ENCODE measurements around the gene PYGO2.

The PYGO2 gene

GRCh38 chr1:154945160-154945961 lies 16.2 kb downstream of the PYGO2 start:
- in situ Hi-C loops (cut with HindIII; ENCODE audit: low sequenced_read_pairs): no loop called here

DNA sequence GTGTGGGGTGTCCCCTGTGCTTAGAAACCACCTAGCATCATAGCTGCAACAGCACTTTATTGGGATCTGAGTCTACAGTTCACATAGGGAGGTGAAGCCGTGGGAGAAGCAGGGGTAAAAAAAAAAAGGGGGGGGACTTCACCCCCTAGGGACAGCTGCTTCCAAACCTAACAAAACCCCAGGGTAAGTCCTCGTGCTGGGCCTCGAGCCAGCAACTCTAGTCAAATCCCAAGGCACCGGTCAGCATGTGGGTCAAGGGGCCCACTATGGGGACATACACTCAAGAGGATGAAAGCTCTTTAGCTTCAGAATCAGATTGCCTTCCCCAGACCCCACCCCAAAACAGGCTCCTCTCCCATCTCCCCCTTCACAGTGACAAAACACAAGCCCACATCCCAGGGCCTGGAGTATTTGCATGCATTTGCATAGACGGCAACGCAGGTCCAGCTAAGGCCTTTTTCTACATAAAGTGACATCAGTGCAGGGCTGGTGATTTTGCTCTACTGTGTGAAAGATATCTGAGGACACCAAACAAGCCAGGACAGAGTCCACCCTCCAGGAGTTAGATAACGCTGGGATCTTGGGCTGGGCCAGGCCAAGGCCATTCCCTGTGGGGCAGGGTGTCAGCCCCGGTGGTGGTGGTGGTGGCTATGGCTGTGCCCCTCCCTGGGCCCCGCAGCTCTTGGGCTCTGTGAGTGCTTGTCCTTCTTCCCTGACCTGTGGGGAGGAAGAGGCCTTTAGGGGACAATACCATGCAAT lies 17.0 kb downstream of the PYGO2 start:
- in situ Hi-C loops (cut with HindIII; ENCODE audit: low sequenced_read_pairs): no loop called here

DNA sequence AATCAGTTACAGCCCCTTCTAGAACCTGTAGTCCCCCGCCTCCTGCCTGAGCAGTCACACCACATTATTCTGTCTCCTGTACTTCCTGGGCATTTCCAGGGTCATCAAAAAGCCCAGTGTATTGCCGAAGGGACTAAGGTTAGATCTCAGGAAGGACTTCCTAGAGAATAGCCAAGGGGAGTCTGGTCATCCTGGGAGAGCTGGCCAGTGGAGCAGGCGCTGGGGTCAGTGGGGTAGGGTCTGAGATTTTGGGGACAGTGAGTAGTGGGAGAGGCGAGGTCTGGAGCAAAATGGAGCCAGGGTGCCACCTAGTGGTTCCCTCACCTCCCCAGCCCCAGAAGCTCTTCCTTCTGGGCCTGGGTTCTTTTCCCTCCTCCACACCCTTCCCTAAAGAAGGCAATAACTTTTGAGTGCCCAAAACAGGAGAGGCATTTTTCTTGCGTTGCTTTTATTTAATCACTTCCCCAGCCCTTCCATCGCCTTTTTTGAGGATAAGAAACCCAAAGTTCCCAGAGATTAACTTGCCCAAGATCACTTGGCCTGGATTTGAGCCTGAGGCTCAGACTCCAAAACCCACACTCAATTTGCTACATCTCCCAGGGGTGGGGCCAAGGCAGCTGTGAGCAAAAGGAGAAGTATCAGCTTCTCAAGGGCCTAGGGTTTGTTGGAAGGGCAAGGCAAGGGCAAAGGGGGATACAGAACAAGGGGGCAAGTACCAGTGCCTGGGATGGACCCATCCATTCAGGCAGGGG lies 17.8 kb downstream of the PYGO2 start:
- in situ Hi-C loops (cut with HindIII; ENCODE audit: low sequenced_read_pairs): no loop called here

GRCh38 chr1:154941333-154942013 lies 20.1 kb downstream of the PYGO2 start:
- in situ Hi-C loops (cut with HindIII; ENCODE audit: low sequenced_read_pairs): no loop called here

DNA sequence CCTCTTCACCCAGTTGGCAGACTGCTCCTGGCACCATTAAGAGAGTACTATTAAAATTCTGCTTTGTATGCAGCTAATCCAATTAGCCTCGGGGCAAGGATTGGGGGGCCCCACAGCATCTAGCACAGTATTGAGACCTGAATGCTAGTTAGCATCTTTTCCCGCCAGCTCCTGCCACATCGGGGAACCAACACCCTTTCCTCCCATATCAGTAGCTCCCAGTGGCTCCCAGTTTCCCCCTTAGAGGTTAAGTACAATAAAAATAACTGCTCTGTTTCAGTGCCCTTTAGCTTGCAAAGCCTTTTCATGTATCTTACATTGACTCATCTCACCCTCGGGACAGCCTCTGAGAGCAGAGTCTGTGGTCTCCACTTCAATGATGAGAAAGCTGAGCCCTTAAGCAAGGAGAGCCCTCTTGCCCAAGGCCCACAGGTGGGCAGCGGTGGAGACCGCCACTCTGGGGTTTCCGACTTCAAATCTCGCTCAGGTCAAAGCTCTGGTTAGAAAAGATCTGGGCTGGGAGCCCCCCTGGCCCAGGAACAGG lies 20.9 kb downstream of the PYGO2 start:
- in situ Hi-C loops (cut with HindIII; ENCODE audit: low sequenced_read_pairs): no loop called here

DNA sequence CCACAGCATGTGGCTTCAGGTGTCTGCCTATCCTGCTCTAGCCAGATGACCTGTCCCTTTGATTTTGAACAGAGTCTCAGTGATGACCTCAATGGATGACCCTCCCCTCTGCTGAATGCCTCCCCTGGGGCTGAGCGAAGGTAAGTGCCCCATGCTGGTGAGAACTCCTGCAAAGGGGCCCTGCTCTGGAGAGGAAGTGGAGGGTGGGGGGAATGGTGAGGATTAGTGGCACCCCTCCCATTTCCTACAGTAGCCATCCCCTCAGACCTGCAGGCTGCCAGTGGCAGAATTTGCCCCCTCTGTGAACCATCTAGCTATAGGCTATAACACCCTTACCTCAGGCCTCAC lies 21.4 kb downstream of the PYGO2 start:
- in situ Hi-C loops (cut with HindIII; ENCODE audit: low sequenced_read_pairs): no loop called here

DNA sequence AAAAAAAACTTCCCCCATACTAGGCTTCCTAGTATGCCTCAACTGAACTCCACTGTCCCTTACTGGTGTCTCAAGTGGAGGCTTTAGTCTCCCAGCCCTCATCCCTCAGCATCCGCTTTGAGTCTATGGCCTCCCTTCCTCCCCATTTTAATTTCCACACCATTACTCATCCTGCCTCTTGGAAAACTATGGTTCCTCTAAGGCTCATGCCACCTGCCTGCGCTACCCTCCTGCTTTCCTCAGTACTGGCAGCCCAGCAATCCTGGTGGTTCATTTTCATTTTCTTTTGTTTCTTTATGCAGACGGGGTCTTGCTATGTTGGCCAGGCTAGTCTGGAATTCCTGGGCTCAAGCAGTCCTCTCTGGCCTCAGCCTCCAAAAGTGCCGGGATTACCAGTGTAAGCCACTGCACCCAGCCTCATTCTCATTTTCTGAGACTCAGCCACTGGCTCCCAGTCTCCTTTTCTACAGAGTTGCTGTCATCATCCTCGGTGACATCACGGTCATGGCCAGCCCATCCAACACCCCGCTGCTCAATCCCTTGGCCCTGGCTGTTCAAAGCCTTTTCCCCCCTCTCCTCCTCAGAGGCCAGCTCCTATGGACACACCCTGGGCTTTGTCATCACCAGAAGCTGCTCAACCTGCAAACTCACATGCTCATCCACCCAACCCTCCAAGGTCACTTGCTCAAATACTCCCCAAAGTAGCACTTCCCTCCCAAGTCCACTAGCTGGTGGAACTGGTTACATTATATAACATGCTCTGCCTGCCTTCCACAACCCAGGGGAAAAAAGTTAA lies 22.8 kb downstream of the PYGO2 start:
- in situ Hi-C loops (cut with HindIII; ENCODE audit: low sequenced_read_pairs): no loop called here

DNA sequence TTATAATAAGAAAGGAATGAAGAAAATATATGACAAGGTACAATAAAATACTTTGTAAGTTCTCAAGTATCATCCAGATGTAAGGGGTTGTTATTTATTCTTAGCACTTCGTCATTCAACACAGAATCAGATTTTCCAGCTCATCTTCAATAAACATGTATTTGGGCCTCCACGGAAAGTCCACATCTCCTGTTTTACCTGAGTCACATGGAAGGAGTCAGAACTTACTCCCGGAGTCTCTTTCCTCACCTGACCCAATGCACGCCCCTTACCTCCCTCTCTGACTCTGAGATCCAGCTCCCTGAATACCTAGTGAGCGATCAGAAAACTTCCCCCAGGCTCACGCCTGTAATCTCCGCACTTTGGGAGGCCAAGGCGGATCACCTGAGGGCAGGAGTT lies 23.6 kb downstream of the PYGO2 start:
- in situ Hi-C loops (cut with HindIII; ENCODE audit: low sequenced_read_pairs): no loop called here

GRCh38 chr1:154937085-154937987 lies 24.2 kb downstream of the PYGO2 start:
- in situ Hi-C loops (cut with HindIII; ENCODE audit: low sequenced_read_pairs): no loop called here

GRCh38 chr1:154936555-154937084 lies 25.0 kb downstream of the PYGO2 start, which contains the start of gene PMVK:
Gene PMVK, minus strand, starts transcription at chr1:154936719. Its CDS starts 34 bp downstream, at chr1:154936685.
- in situ Hi-C loops (cut with HindIII; ENCODE audit: low sequenced_read_pairs): no loop called here

GRCh38 chr1:154935749-154936554 lies 25.6 kb downstream of the PYGO2 start:
- in situ Hi-C loops (cut with HindIII; ENCODE audit: low sequenced_read_pairs): no loop called here

DNA sequence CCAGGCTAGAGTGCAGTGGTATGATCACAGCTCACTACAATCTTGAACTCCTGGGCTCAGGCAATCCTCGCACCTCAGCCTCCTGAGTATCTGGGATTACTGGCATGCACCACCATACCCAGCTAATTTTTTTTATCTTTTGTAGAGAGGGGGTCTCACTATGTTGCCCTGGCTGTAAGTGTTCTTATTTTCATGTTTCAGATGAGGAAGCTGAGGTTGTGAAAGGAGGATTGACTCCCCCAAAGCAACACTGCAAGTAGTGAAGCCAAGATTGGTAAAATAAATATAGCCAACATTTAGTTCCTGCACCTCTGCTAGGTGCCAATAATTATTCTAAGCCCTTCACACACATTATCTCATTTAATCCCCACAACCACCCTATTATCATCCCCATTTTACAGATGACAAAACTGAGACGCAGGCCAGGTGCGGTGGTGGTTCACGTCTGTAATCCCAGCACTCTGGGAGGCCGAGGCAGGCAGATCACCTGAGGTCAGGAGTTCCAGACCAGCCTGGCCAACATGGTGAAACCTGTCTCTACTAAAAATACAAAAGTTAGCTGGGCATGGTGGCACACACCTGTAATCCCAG lies 27.1 kb downstream of the PYGO2 start:
- in situ Hi-C loops (cut with HindIII; ENCODE audit: low sequenced_read_pairs): no loop called here

DNA sequence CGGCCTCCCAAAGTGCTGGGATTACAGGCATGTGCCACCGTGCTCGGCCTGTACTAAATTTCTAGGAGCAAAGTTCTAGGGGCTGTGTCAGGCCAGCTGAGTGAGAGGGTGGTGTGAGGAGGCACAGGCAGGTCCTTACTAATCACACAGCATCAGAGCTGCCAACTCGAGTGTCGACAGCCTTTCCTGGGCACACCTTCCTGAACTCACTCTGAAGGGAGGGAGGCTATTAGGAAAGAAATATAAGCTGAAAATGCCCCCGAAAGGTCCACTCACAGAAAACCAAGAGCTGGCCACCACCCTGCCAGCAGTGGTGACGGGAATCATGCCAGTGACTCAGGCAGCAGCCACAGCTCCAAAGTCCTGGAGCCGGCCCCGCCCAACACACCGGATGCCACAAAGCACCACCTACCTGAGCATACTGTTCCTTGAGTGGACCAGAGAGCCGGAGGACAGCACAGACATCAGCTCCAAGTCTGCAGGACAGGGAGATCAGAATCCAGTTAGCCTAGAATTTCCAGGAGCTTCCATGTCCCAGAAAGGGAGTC lies 29.6 kb downstream of the PYGO2 start:
- in situ Hi-C loops (cut with HindIII; ENCODE audit: low sequenced_read_pairs): no loop called here

DNA sequence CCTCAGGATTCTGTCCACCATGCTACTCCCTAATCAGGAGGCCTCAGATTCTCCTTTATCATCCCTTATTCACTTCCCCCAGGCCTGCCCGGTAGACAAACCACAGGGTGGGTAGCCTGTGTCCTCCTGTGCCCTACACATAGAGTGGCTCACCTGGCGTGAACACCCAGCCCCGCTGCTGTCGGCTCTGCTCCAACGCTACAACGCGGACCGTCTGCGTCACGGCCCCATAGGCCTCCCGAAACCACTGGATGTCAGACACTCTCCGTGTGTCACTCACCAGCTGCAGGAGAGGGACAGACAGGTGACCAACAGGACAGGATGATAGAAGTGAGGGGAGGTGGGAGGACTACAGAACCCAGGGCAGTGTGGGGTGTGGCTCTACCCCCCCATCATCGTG lies 35.4 kb downstream of the PYGO2 start:
- in situ Hi-C loops (cut with HindIII; ENCODE audit: low sequenced_read_pairs): no loop called here

GRCh38 chr1:154925335-154926170 lies 36.0 kb downstream of the PYGO2 start:
- in situ Hi-C loops (cut with HindIII; ENCODE audit: low sequenced_read_pairs): no loop called here

DNA sequence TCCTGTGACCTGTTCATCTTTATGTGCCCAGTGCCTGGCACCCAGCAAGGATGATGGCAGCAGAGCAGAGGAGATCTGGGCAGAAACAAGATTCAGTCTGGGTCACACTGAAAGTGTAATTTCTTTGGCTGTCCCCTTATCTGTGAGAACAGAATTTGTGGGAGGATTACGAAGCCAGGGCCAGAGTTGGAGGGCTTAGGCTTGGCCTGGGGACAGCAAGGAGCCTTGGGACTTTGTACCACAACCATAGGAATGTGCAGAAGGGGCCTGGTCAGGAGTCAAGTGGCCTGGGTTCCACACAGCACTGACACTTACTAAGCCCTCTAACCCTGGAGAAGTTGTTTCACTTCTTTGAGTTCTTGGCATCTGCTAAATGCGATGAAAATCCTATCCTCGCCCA lies 37.9 kb downstream of the PYGO2 start:
- in situ Hi-C loops (cut with HindIII; ENCODE audit: low sequenced_read_pairs): no loop called here
